Ecto neural progenitor cell (in vitro differentiated cells): Measurements from ENCODE around the gene EPHB6.

ENCODE experiments used
- DNase-seq: peaks from one replicate; pipeline ENCODE4 v3.0.0-alpha.2; 2018; ENCODE audit warnings: low spot score

The EPHB6 gene

GRCh38 chr7:142876991-142877910, 22.4 kb downstream of the EPHB6 start:
- DNase-seq = no peak

- no peak for DNase-seq
Observed at GRCh38 chr7:142878315-142878714, 23.4 kb downstream of the EPHB6 start.

- DNase-seq = no peak
Observed at GRCh38 chr7:142879060-142879459, 24.2 kb downstream of the EPHB6 start.

GRCh38 chr7:142880876-142881505, 26.1 kb downstream of the EPHB6 start:
- peak; percentile 62 for DNase-seq

GRCh38 chr7:142881586-142882337, 26.9 kb downstream of the EPHB6 start:
- peak; percentile 3 for DNase-seq

- DNase-seq = peak; percentile 20
Observed at GRCh38 chr7:142882338-142882678, 27.4 kb downstream of the EPHB6 start.

- peak; percentile 9 for DNase-seq
Observed at GRCh38 chr7:142883145-142883544, 28.3 kb downstream of the EPHB6 start.

GRCh38 chr7:142883571-142884285, 28.9 kb downstream of the EPHB6 start:
- peak; percentile 29 for DNase-seq

- DNase-seq = no peak
Observed at GRCh38 chr7:142884286-142884640, 29.4 kb downstream of the EPHB6 start.

GRCh38 chr7:142885311-142886230, 30.7 kb downstream of the EPHB6 start, which contains the start of gene TRPV6:
TSS of gene TRPV6 (minus strand) at chr7:142885745.
- DNase-seq = no peak

GRCh38 chr7:142886866-142887265, 32.0 kb downstream of the EPHB6 start:
- DNase-seq = no peak

- no peak for DNase-seq
Observed at GRCh38 chr7:142887282-142888015, 32.6 kb downstream of the EPHB6 start.

- DNase-seq = no peak
Observed at GRCh38 chr7:142889816-142890215, 34.9 kb downstream of the EPHB6 start.

GRCh38 chr7:142890874-142891485, 36.1 kb downstream of the EPHB6 start:
- DNase-seq = no peak

GRCh38 chr7:142891490-142892082, 36.7 kb downstream of the EPHB6 start:
- no peak for DNase-seq

GRCh38 chr7:142892951-142893350, 38.1 kb downstream of the EPHB6 start:
- DNase-seq = peak; percentile 27

GRCh38 chr7:142894112-142894984, 39.5 kb downstream of the EPHB6 start:
- DNase-seq = peak; percentile 28

GRCh38 chr7:142894985-142895593, 40.2 kb downstream of the EPHB6 start:
- DNase-seq = no peak
